IPS DF 4.7 (cell line): ENCODE results near the gene PUS3.

Experiments
- DNase-seq: peaks from one replicate; pipeline ENCODE4 v3.0.0-alpha.2; 2013; ENCODE audit warnings: low spot score; ENCODE audit errors: extremely low read depth

PUS3 gene

GRCh38 chr11:125941619-125942611 lies 38.9 kb upstream of the PUS3 start:
- peak; percentile 46 for DNase-seq

GRCh38 chr11:125941267-125941618 lies 38.2 kb upstream of the PUS3 start:
- DNase-seq, result no peak

GRCh38 chr11:125940145-125940544 lies 37.1 kb upstream of the PUS3 start:
- no peak for DNase-seq

DNA sequence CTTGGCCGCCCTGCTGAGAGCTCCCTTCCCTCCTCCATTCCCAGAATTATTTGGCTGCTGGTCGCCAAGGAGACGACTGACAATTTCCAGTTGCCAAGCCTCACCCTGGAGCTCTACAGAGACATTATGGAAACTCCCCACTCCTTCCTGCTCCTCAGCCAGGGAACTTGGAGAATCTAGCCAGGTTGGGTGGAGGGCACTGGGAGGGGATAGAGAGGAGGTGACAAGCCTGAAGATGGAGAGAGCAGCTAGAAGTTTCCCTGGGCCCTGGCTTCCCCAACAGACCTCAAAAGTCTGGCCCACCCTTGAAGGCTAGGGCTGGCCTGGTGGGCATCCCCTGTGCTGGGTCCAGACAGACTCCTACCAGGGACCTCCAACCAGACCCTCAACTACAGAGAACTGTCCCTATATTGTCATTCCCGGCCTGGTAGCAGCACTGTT lies 36.1 kb upstream of the PUS3 start:
- DNase-seq, result no peak

DNA sequence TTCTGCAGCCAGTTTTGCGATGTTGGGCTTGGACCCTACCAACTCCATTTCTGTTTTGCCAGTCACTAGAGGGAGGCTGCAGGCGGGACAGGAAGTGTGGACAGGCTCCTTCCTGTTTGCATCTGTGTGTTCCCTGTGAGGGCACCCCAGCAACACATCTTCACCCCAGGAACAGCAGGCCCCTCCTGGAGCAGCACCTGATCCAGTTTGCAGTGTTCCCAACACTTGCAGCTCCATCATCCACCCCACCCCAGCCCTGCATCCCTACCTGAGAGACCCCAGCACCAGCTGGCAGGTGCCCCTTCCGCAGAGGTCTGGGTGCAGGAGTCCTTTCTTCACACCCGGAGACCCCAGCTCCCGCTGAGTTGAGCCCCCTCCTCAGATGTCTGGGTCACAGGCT lies 35.4 kb upstream of the PUS3 start:
- DNase-seq, result no peak

- DNase-seq, result no peak
Measured at GRCh38 chr11:125935618-125936199, 32.7 kb upstream of the PUS3 start.

DNA sequence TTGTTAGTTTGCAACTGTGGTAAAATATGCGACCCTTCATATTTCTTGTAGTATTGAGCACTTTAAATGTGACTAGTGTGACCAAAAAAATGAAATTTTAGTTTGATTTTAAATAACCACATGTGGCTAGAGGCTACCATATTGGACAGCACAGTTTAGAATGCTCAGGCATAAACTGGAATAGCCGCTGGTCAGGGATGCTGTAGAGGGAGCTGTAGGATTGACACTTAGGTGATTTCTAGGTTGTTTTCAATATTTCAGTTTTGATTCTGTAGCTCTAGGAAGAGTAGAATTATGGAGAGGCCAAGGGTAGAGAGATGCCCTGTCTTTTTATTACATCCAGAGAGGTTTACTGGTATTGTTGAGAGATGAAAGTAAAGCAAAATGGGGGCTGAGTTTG lies 32.0 kb upstream of the PUS3 start:
- no peak for DNase-seq

DNA sequence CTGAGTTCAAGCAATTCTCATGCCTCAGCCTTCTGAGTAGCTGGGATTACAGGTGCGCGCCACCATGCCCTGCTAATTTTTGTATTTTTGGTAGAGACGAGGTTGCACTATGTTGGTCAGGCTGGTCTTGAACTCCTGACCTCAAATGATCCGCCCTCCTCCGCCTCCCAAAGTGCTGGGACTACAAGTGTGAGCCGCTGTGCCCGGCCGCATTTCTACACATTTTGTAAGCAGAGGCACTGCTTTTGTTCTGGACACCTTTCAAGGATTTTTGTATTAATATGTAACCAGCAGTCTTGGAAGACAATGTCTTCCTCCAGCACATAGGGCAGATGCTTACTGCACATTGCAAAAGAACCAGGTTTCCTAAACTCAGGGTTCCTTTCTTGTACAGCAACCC lies 31.5 kb upstream of the PUS3 start:
- no peak for DNase-seq

DNA sequence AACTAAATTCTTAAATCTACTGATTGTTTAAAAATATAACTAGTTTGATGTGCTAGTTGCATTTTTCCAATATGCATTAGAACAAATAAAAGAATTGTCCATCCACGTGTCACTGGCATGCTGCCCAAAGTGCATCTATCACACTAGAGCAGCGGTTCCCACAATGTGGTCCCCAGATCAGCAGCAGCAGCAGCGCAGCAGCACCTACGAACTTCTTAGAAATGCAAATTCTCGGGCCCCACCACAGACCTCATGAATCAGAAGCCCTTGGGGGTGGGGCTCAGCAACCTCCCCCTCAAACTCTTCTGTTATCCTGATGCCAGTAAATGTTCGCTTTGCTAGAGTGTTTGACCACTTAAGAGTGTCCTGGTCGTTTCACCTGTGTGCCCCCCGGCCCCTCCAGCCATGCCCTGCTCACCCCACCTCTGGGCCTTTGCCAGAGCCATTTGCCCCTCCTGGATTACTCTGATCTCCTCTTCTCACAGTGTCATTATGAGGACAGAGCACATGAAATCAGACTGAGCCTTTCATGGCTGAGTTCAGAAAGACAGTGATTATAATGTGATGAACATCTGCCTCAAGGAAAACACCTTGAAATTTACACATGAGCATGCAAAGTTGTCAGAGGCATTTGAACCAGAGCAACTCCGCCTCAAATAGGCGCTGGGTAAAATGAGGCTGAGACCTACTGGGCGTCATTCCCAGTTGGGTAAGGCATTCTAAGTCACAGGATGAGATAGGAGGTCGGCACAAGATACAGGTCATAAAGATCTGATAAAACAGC lies 30.2 kb upstream of the PUS3 start:
- DNase-seq, result no peak

DNA sequence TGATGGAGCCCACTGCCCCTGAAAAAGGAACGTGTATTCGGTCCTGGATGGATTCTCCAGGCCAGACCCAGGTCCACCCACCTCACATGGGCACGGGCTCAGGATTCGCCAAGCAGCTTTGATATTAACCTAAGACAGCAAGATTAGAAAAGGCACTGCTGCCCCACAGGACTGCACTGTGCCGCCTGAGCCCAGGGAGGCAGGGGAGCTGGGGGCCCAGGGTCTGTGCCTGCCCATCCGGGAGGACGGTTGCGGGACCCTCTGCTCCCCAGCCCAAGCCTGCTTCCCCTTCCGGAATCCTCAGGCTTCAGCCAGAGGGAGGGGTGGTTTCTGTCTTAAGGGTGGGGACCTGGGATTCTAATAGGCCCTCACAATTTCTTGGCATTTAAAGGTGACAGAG lies 29.3 kb upstream of the PUS3 start:
- DNase-seq, result no peak

DNA sequence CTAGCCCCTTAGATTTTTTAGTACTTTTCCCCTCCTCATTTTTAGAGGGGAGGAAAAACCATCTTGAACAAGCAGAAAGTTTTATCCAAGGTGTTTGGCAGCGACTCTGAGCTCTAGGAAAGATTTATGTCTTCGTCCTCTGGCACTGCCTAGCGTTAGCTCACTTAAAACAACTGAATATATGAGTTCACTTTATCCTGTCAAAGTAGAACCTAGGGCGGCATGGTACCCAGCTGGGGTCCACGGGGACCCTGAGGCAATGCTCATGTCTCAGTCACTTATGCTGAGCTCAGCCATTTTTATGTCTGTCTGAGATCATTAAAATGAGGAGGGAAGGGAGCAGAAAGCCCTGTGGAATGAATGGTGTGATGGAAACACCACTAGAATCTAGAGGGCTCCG lies 28.7 kb upstream of the PUS3 start:
- no peak for DNase-seq

- no peak for DNase-seq
Measured at GRCh38 chr11:125931116-125931515, 28.1 kb upstream of the PUS3 start.

GRCh38 chr11:125930076-125930450 lies 27.1 kb upstream of the PUS3 start:
- DNase-seq, result no peak

DNA sequence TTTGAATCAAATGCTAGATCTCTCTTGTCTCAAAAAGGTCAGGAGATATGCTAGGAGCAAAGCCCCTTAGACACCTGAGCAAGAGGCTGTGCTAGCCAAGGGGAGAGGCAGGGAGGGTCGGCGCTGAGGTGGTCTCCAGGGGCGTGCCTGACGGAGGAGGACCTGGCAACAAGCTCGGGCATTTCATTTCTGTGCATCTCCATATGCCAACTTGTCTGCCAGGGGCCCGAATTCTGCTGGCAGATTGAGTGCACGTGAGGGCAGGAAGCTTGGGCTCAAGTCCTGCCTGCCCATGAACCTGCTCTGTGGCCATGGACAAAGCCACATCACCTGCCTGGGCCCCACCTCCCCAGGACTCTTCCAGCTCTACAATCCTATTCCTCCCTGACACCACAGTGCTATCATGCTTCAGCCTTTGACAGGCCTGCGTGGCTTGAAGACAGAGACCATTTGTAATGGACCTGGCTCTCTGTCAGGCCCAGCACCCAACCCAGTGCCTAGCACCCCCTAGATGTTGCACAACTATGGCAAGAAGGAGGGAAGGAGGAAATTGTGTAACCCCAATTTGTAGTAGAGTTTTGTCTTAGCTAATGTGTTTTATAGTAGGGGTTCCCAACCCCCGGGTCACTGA lies 26.6 kb upstream of the PUS3 start:
- no peak for DNase-seq

GRCh38 chr11:125926682-125927081 lies 23.7 kb upstream of the PUS3 start:
- DNase-seq, result no peak

DNA sequence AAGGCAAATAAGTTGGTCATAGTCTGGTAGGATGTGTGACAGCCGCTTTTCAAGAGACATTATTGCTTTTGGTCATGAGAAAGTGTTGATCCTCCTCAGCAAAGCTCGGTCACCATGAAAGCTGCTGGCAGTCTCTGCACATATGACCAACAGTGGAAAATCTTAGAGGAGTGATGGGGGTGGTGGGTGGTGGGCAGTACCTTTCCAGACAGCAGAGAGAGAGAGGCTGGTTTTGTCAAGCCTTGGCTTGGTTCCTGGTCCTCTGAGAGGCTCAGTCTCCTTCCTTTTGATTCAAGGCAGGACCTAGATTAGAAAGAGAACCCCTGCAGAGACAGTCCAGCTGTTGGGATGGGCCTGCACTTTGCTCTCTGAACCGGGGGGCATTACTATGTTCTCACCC lies 22.8 kb upstream of the PUS3 start:
- no peak for DNase-seq

GRCh38 chr11:125925247-125925740 lies 22.3 kb upstream of the PUS3 start:
- DNase-seq, result no peak

- no peak for DNase-seq
Measured at GRCh38 chr11:125924384-125925007, 21.5 kb upstream of the PUS3 start.

DNA sequence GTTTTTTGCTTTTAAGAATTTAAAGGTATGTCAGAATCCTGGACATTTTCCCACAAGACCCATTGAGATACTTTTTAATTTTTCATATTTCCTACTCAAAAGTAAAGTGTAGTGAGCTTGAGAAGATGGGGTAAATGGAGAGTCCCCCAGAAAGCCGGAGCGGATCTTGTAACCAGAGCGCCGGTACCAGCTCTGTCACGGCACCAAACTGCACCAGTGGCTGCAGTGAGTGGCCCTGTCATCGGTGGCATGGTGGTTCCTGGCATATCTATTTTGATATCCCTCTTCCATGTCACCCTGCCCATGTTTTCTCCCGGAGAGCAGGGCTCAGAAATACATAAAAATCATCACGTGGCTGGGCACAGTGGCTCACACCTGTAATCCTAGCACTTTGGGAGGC lies 20.6 kb upstream of the PUS3 start:
- DNase-seq, result no peak

GRCh38 chr11:125923012-125923579 lies 20.1 kb upstream of the PUS3 start:
- DNase-seq, result peak; percentile 74

- no peak for DNase-seq
Measured at GRCh38 chr11:125922156-125922555, 19.1 kb upstream of the PUS3 start.
